Testis (tissue), 2 donors: ENCODE results near the gene ZZZ3.

ENCODE experiments used
- POLR2A ChIP-seq: fragments of 450-650 bp; IDR thresholded peaks from one replicate; pipeline ENCODE4 v1.6.1; 2017; ENCODE audit warnings: antibody characterized with exemption, mild to moderate bottlenecking, moderate library complexity
- TF ChIP-seq, protein P1 (sequence below), 3 experiments: fragments of 450-650 bp in 2 of 3; fragments of 200-600 bp in 1 of 3; sonication (generic) in 1 of 3; IDR thresholded peaks; one replicate each; pipeline ENCODE4 v1.5.1; 2016 to 2019; ENCODE audit warnings: antibody characterized with exemption in 3 of 3, mild to moderate bottlenecking in 2 of 3, moderate library complexity in 1 of 3

GRCh38 chr1:77709727-77710126, 27.3 kb upstream of the ZZZ3 start:
- no peak for TF ChIP-seq POLR2A
- TF ChIP-seq, protein P1, sequence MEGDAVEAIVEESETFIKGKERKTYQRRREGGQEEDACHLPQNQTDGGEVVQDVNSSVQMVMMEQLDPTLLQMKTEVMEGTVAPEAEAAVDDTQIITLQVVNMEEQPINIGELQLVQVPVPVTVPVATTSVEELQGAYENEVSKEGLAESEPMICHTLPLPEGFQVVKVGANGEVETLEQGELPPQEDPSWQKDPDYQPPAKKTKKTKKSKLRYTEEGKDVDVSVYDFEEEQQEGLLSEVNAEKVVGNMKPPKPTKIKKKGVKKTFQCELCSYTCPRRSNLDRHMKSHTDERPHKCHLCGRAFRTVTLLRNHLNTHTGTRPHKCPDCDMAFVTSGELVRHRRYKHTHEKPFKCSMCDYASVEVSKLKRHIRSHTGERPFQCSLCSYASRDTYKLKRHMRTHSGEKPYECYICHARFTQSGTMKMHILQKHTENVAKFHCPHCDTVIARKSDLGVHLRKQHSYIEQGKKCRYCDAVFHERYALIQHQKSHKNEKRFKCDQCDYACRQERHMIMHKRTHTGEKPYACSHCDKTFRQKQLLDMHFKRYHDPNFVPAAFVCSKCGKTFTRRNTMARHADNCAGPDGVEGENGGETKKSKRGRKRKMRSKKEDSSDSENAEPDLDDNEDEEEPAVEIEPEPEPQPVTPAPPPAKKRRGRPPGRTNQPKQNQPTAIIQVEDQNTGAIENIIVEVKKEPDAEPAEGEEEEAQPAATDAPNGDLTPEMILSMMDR (IDR thresholded peaks at IDR 0.05), result no peak
